ENCODE results near the gene TTC6. TPM values are rescaled to one million over a fixed set of nuclear protein-coding genes. Genes with fewer than 3 reads are reported as not detected.

TTC6 gene
- total RNA-seq, 1 experiment from 2014 or later: 0.11 TPM

- no peaks in the 10 kb centered on the region for H3K36me3 ChIP-seq (ENCODE audit: insufficient read depth, low read length, poor library complexity, severe bottlenecking)
These were observed 28.5 kb downstream of the TTC6 start for GRCh38 chr14:37623971-37624370.

GRCh38 chr14:37625597-37626595 lies 30.5 kb downstream of the TTC6 start:
- POLR2A ChIA-PET (ENCODE audit: low non-redundant PET): no interaction called here
- Histone ChIP-seq H3K27ac (ENCODE audit: low read depth, low read length, poor library complexity, severe bottlenecking) (no peak overlapping the region), H3K4me3 (ENCODE audit: low read depth, low read length, poor library complexity, severe bottlenecking) (no peak overlapping the region), H3K4me1 (ENCODE audit: insufficient read depth, low read length, poor library complexity, severe bottlenecking) (no peaks in the 10 kb centered on the region), H3K27me3 (replicated peaks; ENCODE audit: insufficient read depth, low read depth, low read length, poor library complexity) (no peaks in the 10 kb centered on the region), H3K36me3 (ENCODE audit: insufficient read depth, low read length, poor library complexity, severe bottlenecking) (no peaks in the 10 kb centered on the region), H3K9me3 (ENCODE audit: low read depth, low read length, poor library complexity, severe bottlenecking) (no peaks in the 10 kb centered on the region)
- intact Hi-C loops (cut with micrococcal nuclease; ENCODE audit: unreplicated experiment): no loop called here
- BruUV-seq (replicated peaks): no TSS peak
- CTCF ChIA-PET: no interaction called here
- no peak for TF ChIP-seq EZH2 (IDR thresholded peaks at IDR 0.05; ENCODE audit: borderline replicate concordance, low read depth, low read length, poor library complexity, severe bottlenecking)
- TF ChIP-seq CTCF (conservative IDR thresholded peaks at IDR 0.05; ENCODE audit: low read depth, low read length): no peak
- DNase-seq (ENCODE audit: low spot score): no peak

More at GRCh38 chr14:37623971-37624370, 28.5 kb downstream of the TTC6 start:
- TF ChIP-seq CTCF (conservative IDR thresholded peaks at IDR 0.05; ENCODE audit: low read depth, low read length): no peak
- TF ChIP-seq EZH2 (IDR thresholded peaks at IDR 0.05; ENCODE audit: borderline replicate concordance, low read depth, low read length, poor library complexity, severe bottlenecking): no peak
- POLR2A ChIA-PET (ENCODE audit: low non-redundant PET): interaction anchor here (0.6 kb wide), 1 partner anchor 369 kb away, joined by 3 read pairs; no protein-coding TSS in a partner anchor
- no peaks in the 10 kb centered on the region for H3K4me1 ChIP-seq (ENCODE audit: insufficient read depth, low read length, poor library complexity, severe bottlenecking)
- no peak for DNase-seq (ENCODE audit: low spot score)
- H3K4me3 ChIP-seq (ENCODE audit: low read depth, low read length, poor library complexity, severe bottlenecking): no peak overlapping the region
- H3K9me3 ChIP-seq (ENCODE audit: low read depth, low read length, poor library complexity, severe bottlenecking): no peaks in the 10 kb centered on the region
- no TSS peak for BruUV-seq (replicated peaks)
- CTCF ChIA-PET: no interaction called here
- intact Hi-C loops (cut with micrococcal nuclease; ENCODE audit: unreplicated experiment): no loop called here
- no peak overlapping the region for H3K27ac ChIP-seq (ENCODE audit: low read depth, low read length, poor library complexity, severe bottlenecking)
- no peaks in the 10 kb centered on the region for H3K27me3 ChIP-seq (replicated peaks; ENCODE audit: insufficient read depth, low read depth, low read length, poor library complexity)

- Histone ChIP-seq H3K4me1 (ENCODE audit: insufficient read depth, low read length, poor library complexity, severe bottlenecking) (no peaks in the 10 kb centered on the region), H3K27ac (ENCODE audit: low read depth, low read length, poor library complexity, severe bottlenecking) (no peak overlapping the region), H3K27me3 (replicated peaks; ENCODE audit: insufficient read depth, low read depth, low read length, poor library complexity) (no peaks in the 10 kb centered on the region), H3K36me3 (ENCODE audit: insufficient read depth, low read length, poor library complexity, severe bottlenecking) (no peaks in the 10 kb centered on the region), H3K4me3 (ENCODE audit: low read depth, low read length, poor library complexity, severe bottlenecking) (no peak overlapping the region), H3K9me3 (ENCODE audit: low read depth, low read length, poor library complexity, severe bottlenecking) (no peaks in the 10 kb centered on the region)
- ChIA-PET CTCF (no interaction called here), POLR2A (ENCODE audit: low non-redundant PET) (no interaction called here)
- no TSS peak for BruUV-seq (replicated peaks)
- TF ChIP-seq CTCF (conservative IDR thresholded peaks at IDR 0.05; ENCODE audit: low read depth, low read length): no peak
- TF ChIP-seq EZH2 (IDR thresholded peaks at IDR 0.05; ENCODE audit: borderline replicate concordance, low read depth, low read length, poor library complexity, severe bottlenecking): no peak
- intact Hi-C loops (cut with micrococcal nuclease; ENCODE audit: unreplicated experiment): no loop called here
- DNase-seq (ENCODE audit: low spot score): no peak
These were observed 41.9 kb downstream of the TTC6 start for GRCh38 chr14:37637341-37637740.

Data from A673 (cell line).